ENCODE results near the gene ELF1.
"Not testable (repeated sequence)": the region's sequence is repeated elsewhere in the genome, so short reads cannot be mapped to it uniquely, and the experiment has no call there.

The ELF1 gene

DNA sequence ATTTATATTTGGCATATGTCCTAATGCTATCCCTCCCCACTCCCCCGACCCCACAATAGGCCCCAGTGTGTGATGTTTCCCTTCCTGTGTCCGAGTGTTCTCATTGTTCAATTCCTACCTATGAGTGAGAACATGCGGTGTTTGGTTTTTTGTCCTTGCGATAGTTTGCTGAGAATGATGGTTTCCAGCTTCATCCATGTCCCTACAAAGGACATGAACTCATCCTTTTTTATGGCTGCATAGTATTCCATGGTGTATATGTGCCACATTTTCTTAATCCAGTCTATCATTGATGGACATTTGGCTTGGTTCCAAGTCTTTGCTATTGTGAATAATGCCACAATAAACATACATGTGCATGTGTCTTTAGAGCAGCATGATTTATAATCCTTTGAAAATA is 23.3 kb upstream of the ELF1 start:
- DNase-seq (ENCODE audit: low spot score): not testable (repeated sequence)

DNA sequence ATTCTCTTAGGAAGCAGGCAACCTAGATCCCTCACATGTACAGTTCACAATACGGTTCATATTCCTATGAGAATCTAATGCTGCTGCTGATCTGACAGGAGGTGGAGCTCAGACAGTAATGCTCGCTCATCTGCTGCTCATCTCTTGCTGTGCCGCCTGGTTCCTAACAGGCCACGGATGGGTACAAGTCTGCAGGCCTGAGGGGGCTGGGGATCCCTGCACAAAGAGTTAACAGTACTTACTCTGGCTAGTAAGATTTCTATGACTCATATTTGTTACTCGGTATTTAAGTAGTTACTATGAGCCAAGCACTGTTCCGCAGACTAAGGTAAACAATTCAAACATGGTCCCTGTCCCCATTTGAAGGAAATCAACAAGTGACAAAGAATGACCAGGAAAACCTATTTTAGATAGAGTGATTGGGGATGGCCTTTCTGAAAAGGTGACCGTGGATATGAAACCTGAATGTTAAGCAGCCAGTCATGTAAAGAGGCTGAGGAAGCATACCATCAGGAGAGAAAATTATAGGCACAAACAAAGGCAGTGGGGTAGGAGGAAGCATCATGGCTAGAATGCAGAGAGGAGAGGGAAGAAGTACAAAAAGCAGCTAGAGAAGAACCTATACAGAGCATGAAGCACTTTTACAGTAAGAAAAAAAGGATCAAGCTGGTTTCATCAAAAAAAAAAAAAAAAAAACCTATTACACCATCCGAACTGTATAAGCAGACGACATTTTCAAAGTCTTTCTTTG is 21.6 kb upstream of the ELF1 start:
- no peak for DNase-seq (ENCODE audit: low spot score)

- DNase-seq (ENCODE audit: low spot score): no peak
Observed at GRCh38 chr13:41039746-41040145, 20.6 kb upstream of the ELF1 start.

DNA sequence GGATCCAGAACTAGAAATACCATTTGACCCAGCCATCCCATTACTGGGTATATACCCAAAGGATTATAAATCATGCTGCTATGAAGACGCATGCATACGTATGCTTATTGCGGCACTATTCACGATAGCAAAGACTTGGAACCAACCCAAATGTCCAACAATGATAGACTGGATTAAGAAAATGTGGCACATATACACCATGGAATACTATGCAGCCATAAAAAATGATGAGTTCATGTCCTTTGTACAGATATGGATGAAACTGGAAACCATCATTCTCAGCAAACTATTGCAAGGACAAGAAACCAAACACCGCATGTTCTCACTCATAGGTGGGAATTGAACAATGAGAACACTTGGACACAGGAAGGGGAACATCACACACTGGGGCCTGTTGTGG is 17.4 kb upstream of the ELF1 start:
- not testable (repeated sequence) for DNase-seq (ENCODE audit: low spot score)

- no peak for DNase-seq (ENCODE audit: low spot score)
Observed at GRCh38 chr13:41034881-41035280, 15.8 kb upstream of the ELF1 start.

DNA sequence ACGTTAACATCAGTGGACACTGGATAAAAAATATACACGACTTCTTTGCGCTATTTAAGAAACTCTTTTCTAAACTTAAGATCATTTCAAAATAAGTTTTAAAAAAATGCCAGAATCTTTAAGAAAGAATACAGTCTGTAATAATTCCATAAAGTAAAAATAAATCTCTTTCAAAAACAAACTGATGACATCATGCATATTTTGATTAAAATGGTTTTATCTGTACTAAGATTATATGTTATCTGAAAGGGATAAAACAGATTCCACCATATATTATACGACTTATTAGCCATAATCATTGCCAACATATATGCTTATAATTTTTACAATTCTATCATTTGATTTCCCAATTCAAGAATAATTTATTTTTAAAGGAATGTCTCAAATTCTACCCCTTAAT is 15.3 kb upstream of the ELF1 start:
- no peak for DNase-seq (ENCODE audit: low spot score)

GRCh38 chr13:41032691-41033376 is 13.7 kb upstream of the ELF1 start:
- no peak for DNase-seq (ENCODE audit: low spot score)

DNA sequence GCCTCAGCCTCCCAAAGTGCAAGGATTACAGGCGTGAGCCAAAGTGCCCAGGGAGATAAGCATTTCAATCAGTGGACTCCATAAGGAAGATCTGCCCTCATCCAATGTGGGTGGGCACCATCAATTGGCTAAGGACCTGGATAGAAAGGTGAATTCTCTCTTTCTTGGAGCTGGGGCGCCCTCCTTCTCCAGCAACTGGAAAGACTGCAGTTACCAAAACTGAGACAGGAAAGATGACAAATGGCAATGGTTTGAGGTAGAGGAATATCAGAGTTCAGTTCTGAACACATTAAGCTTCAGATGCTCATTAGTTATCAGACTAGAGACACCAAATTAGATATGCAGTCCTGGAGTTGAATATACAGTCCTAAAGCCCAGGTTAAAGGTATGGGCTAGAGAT is 10.5 kb upstream of the ELF1 start:
- no peak for DNase-seq (ENCODE audit: low spot score)

GRCh38 chr13:41028051-41028450 is 8.9 kb upstream of the ELF1 start:
- DNase-seq (ENCODE audit: low spot score): no peak

DNA sequence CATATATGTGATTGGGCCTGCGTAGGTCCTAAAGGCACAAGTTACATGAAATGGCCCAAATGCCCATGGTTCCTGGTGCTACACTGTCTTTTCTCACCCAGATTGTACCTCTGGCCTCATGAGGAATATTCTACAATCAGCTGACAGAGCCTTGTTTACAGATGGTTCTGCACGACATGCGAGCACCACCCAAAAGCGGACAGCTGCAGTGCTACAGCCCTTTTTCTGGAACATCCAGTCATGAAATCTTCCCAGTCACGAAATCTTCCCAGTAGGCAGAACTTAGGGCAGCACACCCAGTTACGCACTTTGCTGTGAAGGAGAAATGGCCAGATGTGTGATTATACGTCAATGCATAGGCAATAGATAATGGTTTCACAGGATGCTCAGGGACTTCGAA is 7.7 kb upstream of the ELF1 start:
- no peak for DNase-seq (ENCODE audit: low spot score)

GRCh38 chr13:41025518-41025917 is 6.4 kb upstream of the ELF1 start:
- DNase-seq (ENCODE audit: low spot score): no peak

GRCh38 chr13:41019578-41020347 is 647 bp upstream of the ELF1 start:
- DNase-seq (ENCODE audit: low spot score): no peak

- DNase-seq (ENCODE audit: low spot score): no peak
Observed at GRCh38 chr13:41018602-41018948, 541 bp downstream of the ELF1 start.

GRCh38 chr13:41017817-41018601 is 1.1 kb downstream of the ELF1 start:
- DNase-seq (ENCODE audit: low spot score): no peak

DNA sequence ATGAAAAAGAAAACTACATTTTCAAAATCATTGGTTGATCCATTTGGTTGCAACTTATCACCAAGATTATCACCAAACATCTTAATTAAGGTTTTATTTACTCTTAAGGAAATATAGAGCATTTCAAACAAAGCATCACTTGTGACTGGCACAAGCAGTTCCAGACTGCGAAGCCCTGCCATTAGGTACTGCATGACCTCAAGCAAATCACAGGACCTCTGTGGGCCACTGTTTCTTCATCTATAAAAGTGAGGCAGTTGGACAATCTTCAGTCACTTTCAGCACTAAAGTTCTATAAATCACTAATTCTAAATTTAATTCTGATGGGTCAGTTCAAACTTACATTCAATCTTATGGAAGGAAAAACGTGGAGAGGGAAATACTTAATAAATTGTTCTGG is 2.0 kb downstream of the ELF1 start:
- no peak for DNase-seq (ENCODE audit: low spot score)

DNA sequence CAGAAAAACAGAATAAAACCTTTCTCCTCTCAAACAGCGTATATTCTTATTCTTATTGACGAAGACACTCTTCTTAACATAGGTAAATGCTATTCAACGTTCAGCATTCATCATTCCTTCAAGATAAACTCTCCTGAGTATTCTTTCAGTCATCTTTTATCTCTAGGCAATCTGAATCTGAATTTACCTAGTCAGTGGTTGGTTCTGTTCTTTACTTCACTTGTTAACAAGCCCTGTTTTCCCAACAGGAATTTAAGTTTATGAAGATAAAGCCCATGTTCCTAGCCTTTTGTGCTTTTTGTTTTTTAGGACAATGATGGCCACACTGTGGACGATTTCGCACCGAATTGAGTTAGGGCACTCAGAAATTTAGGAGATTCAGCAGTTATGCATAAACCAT is 3.2 kb downstream of the ELF1 start:
- DNase-seq (ENCODE audit: low spot score): no peak

- DNase-seq (ENCODE audit: low spot score): no peak
Observed at GRCh38 chr13:41013835-41014234, 5.3 kb downstream of the ELF1 start.

GRCh38 chr13:41012536-41012935 is 6.6 kb downstream of the ELF1 start:
- no peak for DNase-seq (ENCODE audit: low spot score)

GRCh38 chr13:41011382-41011956 is 7.6 kb downstream of the ELF1 start:
- no peak for DNase-seq (ENCODE audit: low spot score)

GRCh38 chr13:41008349-41008980 is 10.7 kb downstream of the ELF1 start:
- DNase-seq (ENCODE audit: low spot score): no peak

- DNase-seq (ENCODE audit: low spot score): no peak
Observed at GRCh38 chr13:41007744-41008128, 11.4 kb downstream of the ELF1 start.

Data from cerebellar cortex (tissue), 1 donor.